ENCODE data around the gene MEF2D. TPM values are rescaled to one million over a fixed set of nuclear protein-coding genes. Genes with fewer than 3 reads are reported as not detected.

The MEF2D gene
- total RNA-seq, 1 donor from 2014 or later, result 26.6 TPM

GRCh38 chr1:156499194-156499841, 1.3 kb downstream of the MEF2D start:
- peak overlapping the region; percentile 82 for H3K27ac Mint-ChIP-seq
- TF ChIP-seq, protein P1, sequence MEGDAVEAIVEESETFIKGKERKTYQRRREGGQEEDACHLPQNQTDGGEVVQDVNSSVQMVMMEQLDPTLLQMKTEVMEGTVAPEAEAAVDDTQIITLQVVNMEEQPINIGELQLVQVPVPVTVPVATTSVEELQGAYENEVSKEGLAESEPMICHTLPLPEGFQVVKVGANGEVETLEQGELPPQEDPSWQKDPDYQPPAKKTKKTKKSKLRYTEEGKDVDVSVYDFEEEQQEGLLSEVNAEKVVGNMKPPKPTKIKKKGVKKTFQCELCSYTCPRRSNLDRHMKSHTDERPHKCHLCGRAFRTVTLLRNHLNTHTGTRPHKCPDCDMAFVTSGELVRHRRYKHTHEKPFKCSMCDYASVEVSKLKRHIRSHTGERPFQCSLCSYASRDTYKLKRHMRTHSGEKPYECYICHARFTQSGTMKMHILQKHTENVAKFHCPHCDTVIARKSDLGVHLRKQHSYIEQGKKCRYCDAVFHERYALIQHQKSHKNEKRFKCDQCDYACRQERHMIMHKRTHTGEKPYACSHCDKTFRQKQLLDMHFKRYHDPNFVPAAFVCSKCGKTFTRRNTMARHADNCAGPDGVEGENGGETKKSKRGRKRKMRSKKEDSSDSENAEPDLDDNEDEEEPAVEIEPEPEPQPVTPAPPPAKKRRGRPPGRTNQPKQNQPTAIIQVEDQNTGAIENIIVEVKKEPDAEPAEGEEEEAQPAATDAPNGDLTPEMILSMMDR (IDR thresholded peaks at IDR 0.05; ENCODE audit: unreplicated experiment), result no peak
- DNase-seq (ENCODE audit: low spot score, unreplicated experiment), result no peak

DNA sequence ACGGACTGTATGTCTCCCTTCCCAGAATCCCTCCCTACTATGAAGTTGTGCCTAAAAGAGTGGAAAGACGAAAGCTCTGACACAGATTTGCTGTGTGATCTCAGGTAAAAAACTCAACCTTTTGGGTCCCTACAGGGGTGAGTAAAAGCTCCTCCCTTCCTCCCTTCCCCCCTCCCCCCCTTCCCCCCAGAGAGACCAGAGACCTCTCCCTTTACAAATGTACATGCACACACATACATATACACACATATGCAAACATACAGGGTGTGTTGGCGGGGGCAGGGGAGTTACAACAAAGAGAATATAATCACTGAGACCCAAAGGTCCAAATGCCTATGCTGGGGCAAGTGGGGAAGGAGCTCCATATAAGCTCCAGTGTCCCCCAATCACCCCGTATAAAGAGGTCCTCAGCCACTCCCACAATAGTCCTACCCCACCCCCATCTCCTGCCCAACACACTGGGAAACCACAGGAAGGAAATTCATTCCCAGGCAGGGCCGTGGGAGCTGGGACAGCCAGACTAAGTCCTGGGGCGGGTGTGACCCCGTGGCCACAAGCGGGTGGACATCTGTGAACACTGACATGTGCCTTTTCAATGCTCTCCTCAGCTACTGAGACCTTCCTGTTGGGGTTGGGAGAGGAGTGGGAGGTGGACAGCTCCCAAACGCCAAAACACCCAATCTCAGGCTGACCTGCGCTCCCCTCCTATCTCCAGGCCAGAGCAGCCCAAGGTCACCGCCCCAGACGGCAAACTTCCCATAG, 2.0 kb downstream of the MEF2D start:
- Mint-ChIP-seq H3K27ac (peak overlapping the region; percentile 82), H3K9me3 (ENCODE audit: low read depth) (no peaks in the 10 kb centered on the region)
- DNase-seq (ENCODE audit: low spot score, unreplicated experiment), result no peak

More at GRCh38 chr1:156499194-156499841, 1.3 kb downstream of the MEF2D start:
- H3K4me1 Mint-ChIP-seq (ENCODE audit: low read depth), result peaks cover 48% of the 10 kb centered on the region
- no peaks in the 10 kb centered on the region for H3K36me3 Mint-ChIP-seq (ENCODE audit: insufficient read depth)
- no peaks in the 10 kb centered on the region for H3K27me3 Mint-ChIP-seq
- peak overlapping the region; percentile 86 for H3K4me3 Mint-ChIP-seq (ENCODE audit: low read depth)
- no peaks in the 10 kb centered on the region for H3K9me3 Mint-ChIP-seq (ENCODE audit: low read depth)

GRCh38 chr1:156497743-156498431, 2.7 kb downstream of the MEF2D start:
- Mint-ChIP-seq H3K27ac (no peak overlapping the region), H3K4me3 (ENCODE audit: low read depth) (peak overlapping the region; percentile 55), H3K9me3 (ENCODE audit: low read depth) (no peaks in the 10 kb centered on the region), H3K4me1 (ENCODE audit: low read depth) (peaks cover 37% of the 10 kb centered on the region), H3K27me3 (no peaks in the 10 kb centered on the region), H3K36me3 (ENCODE audit: insufficient read depth) (no peaks in the 10 kb centered on the region)
- no peak for DNase-seq (ENCODE audit: low spot score, unreplicated experiment)
- TF ChIP-seq, protein P1 (IDR thresholded peaks at IDR 0.05; ENCODE audit: unreplicated experiment), result no peak

More for the DNA sequence above, 2.0 kb downstream of the MEF2D start:
- no peaks in the 10 kb centered on the region for H3K27me3 Mint-ChIP-seq
- H3K36me3 Mint-ChIP-seq (ENCODE audit: insufficient read depth), result no peaks in the 10 kb centered on the region
- TF ChIP-seq, protein P1 (IDR thresholded peaks at IDR 0.05; ENCODE audit: unreplicated experiment), result no peak
- H3K4me3 Mint-ChIP-seq (ENCODE audit: low read depth), result peak overlapping the region; percentile 86
- peaks cover 41% of the 10 kb centered on the region for H3K4me1 Mint-ChIP-seq (ENCODE audit: low read depth)

GRCh38 chr1:156497078-156497742, 3.4 kb downstream of the MEF2D start:
- H3K4me3 Mint-ChIP-seq (ENCODE audit: low read depth), result no peak overlapping the region
- H3K27ac Mint-ChIP-seq, result peak overlapping the region; percentile 16
- H3K9me3 Mint-ChIP-seq (ENCODE audit: low read depth), result no peaks in the 10 kb centered on the region
- H3K36me3 Mint-ChIP-seq (ENCODE audit: insufficient read depth), result no peaks in the 10 kb centered on the region
- TF ChIP-seq, protein P1 (IDR thresholded peaks at IDR 0.05; ENCODE audit: unreplicated experiment), result no peak
- H3K27me3 Mint-ChIP-seq, result no peaks in the 10 kb centered on the region
- DNase-seq (ENCODE audit: low spot score, unreplicated experiment), result no peak
- H3K4me1 Mint-ChIP-seq (ENCODE audit: low read depth), result peaks cover 37% of the 10 kb centered on the region

All from progenitor cell of endocrine pancreas (in vitro differentiated cells).